ENCODE results near the gene DNASE1L3.

GRCh38 chr3:58254144-58254543 lies 43.4 kb upstream of the DNASE1L3 start:
- TF ChIP-seq FOXP2 (optimal IDR thresholded peaks at IDR 0.05; ENCODE audit: control extremely low read depth, extremely low read length, insufficient read depth) = no peak
- TF ChIP-seq EZH2 (IDR thresholded peaks at IDR 0.05) = no peak
